GM18526 (cell line): Measurements from ENCODE around the gene PHKB.

ENCODE experiments used
- POLR2A ChIP-seq: IDR thresholded peaks from 3 replicates; pipeline ENCODE4 v1.6.1; 2011; ENCODE audit not compliant: insufficient read length; ENCODE audit errors: extremely low read depth

Gene PHKB

GRCh38 chr16:47734987-47735594 is 274.0 kb downstream of the PHKB start:
- no peak for TF ChIP-seq POLR2A

GRCh38 chr16:47750371-47750770 is 289.2 kb downstream of the PHKB start:
- no peak for TF ChIP-seq POLR2A
